Breast epithelium (tissue), 4 donors: ENCODE results near the gene UBE4B. TPM values are rescaled to one million over a fixed set of nuclear protein-coding genes. Genes with fewer than 3 reads are reported as not detected.
A peak's percentile ranks its signal among the peaks of the same experiment; 100 is the strongest.

Experiments
- DNase-seq, 2 donors: peaks; one replicate each; pipeline ENCODE4 v3.0.0-alpha.2; 2019; ENCODE audit warnings: low spot score in 2 of 2
- H3K27ac ChIP-seq, 2 donors: fragments of 200-600 bp; sonication (generic) in 1 of 2; one replicate each; pipeline ENCODE4 v1.5.1; 2016 to 2019; ENCODE audit warnings: mild to moderate bottlenecking in 1 of 2
- H3K27me3 ChIP-seq, 2 donors: fragments of 200-600 bp; sonication (generic) in 1 of 2; one replicate each; pipeline versions ENCODE4 v1.5.1 to v1.6.0; 2017 to 2019; ENCODE audit warnings: control low read depth in 1 of 2, mild to moderate bottlenecking in 1 of 2
- H3K36me3 ChIP-seq: fragments of 200-600 bp; one replicate; pipeline ENCODE4 v1.5.1; 2019
- H3K4me1 ChIP-seq, 2 donors: fragments of 200-600 bp; sonication (generic); one replicate each; pipeline ENCODE4 v1.5.1; 2016 to 2019; ENCODE audit warnings: control low read depth in 1 of 2
- H3K4me3 ChIP-seq, 3 donors: fragments of 200-600 bp; sonication (generic); 1 replicate in 2 of 3; 2 replicates in 1 of 3; pipeline ENCODE4 v1.5.1; 2016 to 2019; ENCODE audit warnings: mild to moderate bottlenecking in 3 of 3, moderate library complexity in 2 of 3
- H3K9me3 ChIP-seq, 2 donors: fragments of 200-600 bp; sonication (generic) in 1 of 2; one replicate each; pipeline ENCODE4 v1.5.1; 2016 to 2019; ENCODE audit warnings: control low read depth in 1 of 2
- POLR2A ChIP-seq: fragments of 450-650 bp; IDR thresholded peaks from one replicate; pipeline ENCODE4 v1.6.1; 2016; ENCODE audit warnings: antibody characterized with exemption, mild to moderate bottlenecking, moderate library complexity
- POLR2AphosphoS5 ChIP-seq, 3 donors: sonication (generic); formaldehyde crosslinking; IDR thresholded peaks; one replicate each; pipeline ENCODE4 v1.6.1; 2017; ENCODE audit warnings: antibody characterized with exemption in 3 of 3
- intact Hi-C: fragments of 100-400 bp; cut with DNase I; formaldehyde crosslinking; loops from one replicate; pipeline ENCODE4 v1.15.1; 2023; ENCODE audit warnings: low total_unique reads
- total RNA-seq, 3 donors: library from RNA; depleted of rRNA; stranded (reverse); fragments of >200 nt; gene quantifications; one replicate each; pipeline ENCODE4 v1.1.0, GENCODE V29; 2016
- TF ChIP-seq, protein P1 (sequence below), 3 donors: fragments of 450-650 bp; IDR thresholded peaks; one replicate each; pipeline ENCODE4 v1.5.1; 2016 to 2017; ENCODE audit warnings: antibody characterized with exemption in 3 of 3, mild to moderate bottlenecking in 3 of 3, moderate library complexity in 3 of 3

Gene UBE4B
- total RNA-seq, 3 donors from 2014 or later: 36.4 to 43.4 (median 41.7) TPM

DNA sequence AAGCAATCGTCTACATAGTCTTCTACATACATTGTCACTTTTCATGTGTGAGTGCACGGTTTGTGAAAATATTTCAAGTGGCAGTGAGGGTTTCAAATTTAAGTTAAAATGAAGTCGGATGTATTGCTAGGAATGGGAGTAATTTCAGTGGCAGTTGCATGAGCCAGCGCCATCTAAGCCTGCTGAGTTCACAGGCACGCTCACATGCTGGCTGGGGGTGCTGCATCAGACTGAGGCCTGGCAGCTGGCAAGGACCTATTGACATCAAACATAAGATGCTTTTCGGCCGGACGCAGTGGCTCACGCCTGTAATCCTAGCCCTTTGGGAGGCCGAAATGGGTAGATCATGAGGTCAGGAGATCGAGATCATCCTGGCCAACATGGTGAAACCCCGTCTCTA, 80.7 kb downstream of the UBE4B start:
- DNase-seq: no peak
- intact Hi-C loops: no loop called here
- no peaks in the 10 kb centered on the region for H3K36me3 ChIP-seq
- H3K27me3 ChIP-seq: no peaks in the 10 kb centered on the region
- TF ChIP-seq POLR2AphosphoS5 (IDR thresholded peaks at IDR 0.05): no peak
- TF ChIP-seq, protein P1, sequence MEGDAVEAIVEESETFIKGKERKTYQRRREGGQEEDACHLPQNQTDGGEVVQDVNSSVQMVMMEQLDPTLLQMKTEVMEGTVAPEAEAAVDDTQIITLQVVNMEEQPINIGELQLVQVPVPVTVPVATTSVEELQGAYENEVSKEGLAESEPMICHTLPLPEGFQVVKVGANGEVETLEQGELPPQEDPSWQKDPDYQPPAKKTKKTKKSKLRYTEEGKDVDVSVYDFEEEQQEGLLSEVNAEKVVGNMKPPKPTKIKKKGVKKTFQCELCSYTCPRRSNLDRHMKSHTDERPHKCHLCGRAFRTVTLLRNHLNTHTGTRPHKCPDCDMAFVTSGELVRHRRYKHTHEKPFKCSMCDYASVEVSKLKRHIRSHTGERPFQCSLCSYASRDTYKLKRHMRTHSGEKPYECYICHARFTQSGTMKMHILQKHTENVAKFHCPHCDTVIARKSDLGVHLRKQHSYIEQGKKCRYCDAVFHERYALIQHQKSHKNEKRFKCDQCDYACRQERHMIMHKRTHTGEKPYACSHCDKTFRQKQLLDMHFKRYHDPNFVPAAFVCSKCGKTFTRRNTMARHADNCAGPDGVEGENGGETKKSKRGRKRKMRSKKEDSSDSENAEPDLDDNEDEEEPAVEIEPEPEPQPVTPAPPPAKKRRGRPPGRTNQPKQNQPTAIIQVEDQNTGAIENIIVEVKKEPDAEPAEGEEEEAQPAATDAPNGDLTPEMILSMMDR (IDR thresholded peaks at IDR 0.05): no peak
- no peak for TF ChIP-seq POLR2A
- H3K4me1 ChIP-seq: no peaks in the 10 kb centered on the region
- H3K27ac ChIP-seq: no peak overlapping the region
- H3K4me3 ChIP-seq: no peak overlapping the region
- no peaks in the 10 kb centered on the region for H3K9me3 ChIP-seq

- Histone ChIP-seq H3K27me3 (no peaks in the 10 kb centered on the region), H3K36me3 (no peaks in the 10 kb centered on the region), H3K27ac (no peak overlapping the region), H3K4me3 (no peak overlapping the region), H3K4me1 (no peaks in the 10 kb centered on the region), H3K9me3 (no peaks in the 10 kb centered on the region)
- no peak for DNase-seq
- intact Hi-C loops: no loop called here
- TF ChIP-seq POLR2A (no peak), POLR2AphosphoS5 (IDR thresholded peaks at IDR 0.05) (no peak)
- TF ChIP-seq, protein P1 (IDR thresholded peaks at IDR 0.05): no peak
Observed at GRCh38 chr1:10114746-10115145, 82.0 kb downstream of the UBE4B start.

GRCh38 chr1:10117132-10117531, 84.4 kb downstream of the UBE4B start:
- Histone ChIP-seq H3K4me3 (no peak overlapping the region), H3K36me3 (no peaks in the 10 kb centered on the region), H3K9me3 (no peaks in the 10 kb centered on the region), H3K4me1 (no peaks in the 10 kb centered on the region), H3K27me3 (no peaks in the 10 kb centered on the region), H3K27ac (no peak overlapping the region)
- no peak for TF ChIP-seq POLR2A
- TF ChIP-seq, protein P1 (IDR thresholded peaks at IDR 0.05): no peak
- TF ChIP-seq POLR2AphosphoS5 (IDR thresholded peaks at IDR 0.05): no peak
- intact Hi-C loops: no loop called here
- no peak for DNase-seq

DNA sequence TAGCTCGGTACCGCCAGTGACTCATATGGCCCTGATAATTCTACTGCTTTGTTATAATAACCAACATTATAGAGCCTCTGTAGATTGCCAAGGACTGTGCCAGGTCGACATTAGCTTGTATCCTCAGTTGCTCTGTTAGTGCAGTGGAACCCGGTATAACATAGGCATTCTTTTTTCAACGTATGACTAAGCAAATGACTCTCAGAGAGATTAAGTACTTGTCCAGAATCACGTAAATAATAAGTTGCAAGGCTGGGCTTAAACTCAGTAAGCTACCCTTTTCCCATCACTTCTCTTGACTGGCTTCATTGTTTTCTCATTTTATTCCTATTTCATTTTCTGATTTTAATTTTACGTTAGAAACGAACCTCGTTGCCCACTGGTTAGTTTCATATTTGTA, 85.1 kb downstream of the UBE4B start:
- Histone ChIP-seq H3K4me3 (no peak overlapping the region), H3K36me3 (no peaks in the 10 kb centered on the region), H3K27me3 (no peaks in the 10 kb centered on the region), H3K27ac (no peak overlapping the region), H3K9me3 (no peaks in the 10 kb centered on the region), H3K4me1 (no peaks in the 10 kb centered on the region)
- no peak for TF ChIP-seq POLR2AphosphoS5 (IDR thresholded peaks at IDR 0.05)
- intact Hi-C loops: no loop called here
- no peak for DNase-seq

GRCh38 chr1:10121688-10122087, 88.9 kb downstream of the UBE4B start:
- Histone ChIP-seq H3K4me1 (no peaks in the 10 kb centered on the region), H3K4me3 (no peak overlapping the region), H3K27me3 (no peaks in the 10 kb centered on the region), H3K27ac (no peak overlapping the region), H3K9me3 (no peaks in the 10 kb centered on the region), H3K36me3 (no peaks in the 10 kb centered on the region)
- DNase-seq: no peak
- TF ChIP-seq, protein P1 (IDR thresholded peaks at IDR 0.05): no peak
- no peak for TF ChIP-seq POLR2AphosphoS5 (IDR thresholded peaks at IDR 0.05)
- no peak for TF ChIP-seq POLR2A
- intact Hi-C loops: no loop called here

GRCh38 chr1:10122926-10123325, 90.2 kb downstream of the UBE4B start:
- no peaks in the 10 kb centered on the region for H3K27me3 ChIP-seq
- DNase-seq: no peak
- H3K4me3 ChIP-seq: no peak overlapping the region
- H3K36me3 ChIP-seq: no peaks in the 10 kb centered on the region
- H3K4me1 ChIP-seq: no peaks in the 10 kb centered on the region
- H3K27ac ChIP-seq: peak overlapping the region in 1 of 2 donors; percentile 8
- no peaks in the 10 kb centered on the region for H3K9me3 ChIP-seq
- TF ChIP-seq POLR2AphosphoS5 (IDR thresholded peaks at IDR 0.05): no peak
- TF ChIP-seq POLR2A: no peak
- TF ChIP-seq, protein P1 (IDR thresholded peaks at IDR 0.05): no peak
- intact Hi-C loops: no loop called here
